ENCODE data around the gene QPCT. TPM values are rescaled to one million over a fixed set of nuclear protein-coding genes. Genes with fewer than 3 reads are reported as not detected.

Gene QPCT
- total and polyA plus RNA-seq, 2 experiments from 2014 or later = 13.2 TPM

DNA sequence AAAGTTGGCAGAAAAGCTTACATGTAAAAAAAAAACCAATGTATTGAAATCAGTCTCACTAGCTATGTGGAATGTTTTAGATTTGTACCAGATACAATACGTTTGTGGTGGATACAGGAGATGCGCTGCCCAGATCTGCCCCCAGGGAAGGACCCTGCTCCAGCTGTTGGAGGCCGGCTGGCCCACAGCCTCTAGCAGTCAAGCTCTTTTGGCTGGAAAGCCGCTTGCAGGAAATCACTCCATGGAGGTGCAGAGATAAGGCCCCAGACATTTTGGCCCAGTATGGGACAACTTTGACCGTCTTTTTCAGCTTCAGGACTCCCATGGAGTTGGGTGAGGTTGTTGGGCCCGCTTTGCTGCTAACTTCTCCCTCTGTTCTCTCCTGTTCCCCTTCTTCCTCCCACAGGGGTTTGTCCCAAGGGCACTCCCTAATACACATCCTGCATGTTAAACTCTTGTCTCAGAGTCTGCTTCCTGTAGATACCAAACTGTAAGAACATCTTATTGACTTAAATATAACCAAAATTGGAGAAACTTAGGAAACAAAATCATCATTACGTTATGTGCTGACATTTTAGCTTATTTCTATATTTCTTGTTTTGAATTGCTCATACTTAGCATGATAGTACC is 1.7 kb upstream of the QPCT start:
- Histone ChIP-seq H3K4me2 (no peak overlapping the region), H3K9me2 (ENCODE audit: insufficient read depth) (0 out of 2 replicates have a peak, but pooled peaks cover 3% of the 10 kb centered on the region), H3K36me3 (ENCODE audit: insufficient read depth) (no peaks in the 10 kb centered on the region), H3K4me1 (ENCODE audit: insufficient read depth) (peaks cover 15% of the 10 kb centered on the region), H2AFZ (peak overlapping the region; percentile 16; the same call in 1 of the 2 replicates), H3F3A (replicated peaks; ENCODE audit: low read depth) (peaks cover 6% of the 10 kb centered on the region; the same call in 1 of the 2 replicates), H3K27me3 (ENCODE audit: insufficient read depth) (peaks cover 10% of the 10 kb centered on the region), H4K20me1 (replicated peaks; ENCODE audit: insufficient read depth) (no peaks in the 10 kb centered on the region), H3K4me3 (no peak overlapping the region), H3K27ac (ENCODE audit: low read depth) (no peak overlapping the region), H3K79me2 (replicated peaks; ENCODE audit: insufficient read depth) (no peaks in the 10 kb centered on the region)
- Mint-ChIP-seq H3K36me3 (ENCODE audit: low read depth) (no peaks in the 10 kb centered on the region), H3K4me1 (peaks cover 16% of the 10 kb centered on the region), H3K27me3 (ENCODE audit: insufficient read depth, low read depth, poor library complexity) (peaks cover 7% of the 10 kb centered on the region), H3K9me3 (no peaks in the 10 kb centered on the region), H3K27ac (no peak overlapping the region), H3K4me3 (no peak overlapping the region; the same call in 2 of the 3 replicates)
- DNase-seq (ENCODE audit: low spot score) = peak; percentile 26
- TF ChIP-seq REST (IDR thresholded peaks at IDR 0.05; ENCODE audit: unreplicated experiment) (no peak), NANOG (IDR thresholded peaks at IDR 0.05; ENCODE audit: borderline replicate concordance) (no peak), ZNF114 (CRISPR knock-in tag; IDR thresholded peaks at IDR 0.05) (no peak), ZNF331 (CRISPR knock-in tag; IDR thresholded peaks at IDR 0.05; ENCODE audit: low read depth) (no peak), CTCF (conservative IDR thresholded peaks at IDR 0.05; ENCODE audit: low read depth in 2 of 2) (no peak), STAT1 (IDR thresholded peaks at IDR 0.05; ENCODE audit: unreplicated experiment) (no peak), EZH2 (IDR thresholded peaks at IDR 0.05; ENCODE audit: low read depth, unreplicated experiment) (no peak), ETS1 (IDR thresholded peaks at IDR 0.05) (no peak)
- ATAC-seq = no peak

Measured in GM23338 (cell line).